Testis (tissue), 2 donors: ENCODE measurements around the gene TTL.

Experiments
- CTCF ChIP-seq, 3 experiments: fragments of 450-650 bp in 2 of 3; fragments of 200-600 bp in 1 of 3; sonication (generic) in 1 of 3; IDR thresholded peaks; one replicate each; pipeline ENCODE4 v1.5.1; 2016 to 2019; ENCODE audit warnings: antibody characterized with exemption in 3 of 3, mild to moderate bottlenecking in 2 of 3, moderate library complexity in 1 of 3
- POLR2A ChIP-seq: fragments of 450-650 bp; IDR thresholded peaks from one replicate; pipeline ENCODE4 v1.6.1; 2017; ENCODE audit warnings: antibody characterized with exemption, mild to moderate bottlenecking, moderate library complexity

- TF ChIP-seq POLR2A, result no peak
- no peak for TF ChIP-seq CTCF (IDR thresholded peaks at IDR 0.05)
These were observed 95.8 kb downstream of the TTL start for GRCh38 chr2:112577756-112578155.
